ENCODE data around the gene TLNRD1. TPM values are rescaled to one million over a fixed set of nuclear protein-coding genes. Genes with fewer than 3 reads are reported as not detected.

Gene TLNRD1
- total RNA-seq, 1 donor from 2014 or later: 27.8 TPM

DNA sequence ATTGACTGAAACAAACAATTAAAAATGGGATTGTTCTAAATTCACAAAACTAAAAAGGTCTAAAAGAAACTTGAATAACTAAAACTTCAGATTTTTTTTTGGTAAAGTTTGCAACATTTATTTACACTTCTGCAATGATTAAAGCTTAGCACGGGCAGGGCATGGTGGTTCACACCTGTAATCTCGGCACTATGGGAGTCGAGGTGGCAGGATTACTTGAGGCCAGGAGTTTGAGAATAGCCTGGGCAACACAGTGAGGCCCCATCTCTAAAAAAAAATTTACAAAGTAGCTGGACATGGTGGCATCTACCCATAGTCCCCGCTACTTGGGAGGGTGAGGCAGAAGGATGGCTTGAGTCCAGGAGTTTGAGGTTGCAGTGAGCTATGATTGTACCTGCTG lies 31.6 kb downstream of the TLNRD1 start:
- ATAC-seq (no peak), DNase-seq (no peak)
- Histone ChIP-seq H3K36me3 (no peaks in the 10 kb centered on the region), H3K27ac (no peak overlapping the region), H3K4me1 (peaks cover 11% of the 10 kb centered on the region), H3K9me3 (no peaks in the 10 kb centered on the region), H3K4me3 (no peak overlapping the region), H3K27me3 (no peaks in the 10 kb centered on the region)
- intact Hi-C loops (cut with DNase I): no loop called here
- TF ChIP-seq, protein P1, sequence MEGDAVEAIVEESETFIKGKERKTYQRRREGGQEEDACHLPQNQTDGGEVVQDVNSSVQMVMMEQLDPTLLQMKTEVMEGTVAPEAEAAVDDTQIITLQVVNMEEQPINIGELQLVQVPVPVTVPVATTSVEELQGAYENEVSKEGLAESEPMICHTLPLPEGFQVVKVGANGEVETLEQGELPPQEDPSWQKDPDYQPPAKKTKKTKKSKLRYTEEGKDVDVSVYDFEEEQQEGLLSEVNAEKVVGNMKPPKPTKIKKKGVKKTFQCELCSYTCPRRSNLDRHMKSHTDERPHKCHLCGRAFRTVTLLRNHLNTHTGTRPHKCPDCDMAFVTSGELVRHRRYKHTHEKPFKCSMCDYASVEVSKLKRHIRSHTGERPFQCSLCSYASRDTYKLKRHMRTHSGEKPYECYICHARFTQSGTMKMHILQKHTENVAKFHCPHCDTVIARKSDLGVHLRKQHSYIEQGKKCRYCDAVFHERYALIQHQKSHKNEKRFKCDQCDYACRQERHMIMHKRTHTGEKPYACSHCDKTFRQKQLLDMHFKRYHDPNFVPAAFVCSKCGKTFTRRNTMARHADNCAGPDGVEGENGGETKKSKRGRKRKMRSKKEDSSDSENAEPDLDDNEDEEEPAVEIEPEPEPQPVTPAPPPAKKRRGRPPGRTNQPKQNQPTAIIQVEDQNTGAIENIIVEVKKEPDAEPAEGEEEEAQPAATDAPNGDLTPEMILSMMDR (IDR thresholded peaks at IDR 0.05): no peak

DNA sequence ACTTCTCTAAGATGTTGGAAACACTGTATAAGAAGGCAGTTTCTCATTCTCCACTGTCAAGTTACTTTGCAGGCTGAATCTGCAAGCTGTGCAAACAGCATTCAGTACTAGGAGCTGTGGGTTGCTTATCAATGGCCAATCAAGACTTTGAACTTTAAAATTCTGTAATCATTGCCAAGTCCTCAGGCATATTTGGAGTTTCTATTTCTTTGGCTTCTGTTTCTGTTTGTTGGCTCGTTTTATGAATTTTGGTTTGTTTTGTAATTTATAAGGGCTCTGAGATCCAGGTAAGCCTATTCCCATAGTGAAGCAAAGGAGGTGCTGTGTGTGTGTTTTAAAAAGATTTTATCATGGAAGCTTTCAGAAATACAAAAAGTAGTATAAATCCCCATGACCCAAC lies 32.1 kb downstream of the TLNRD1 start:
- TF ChIP-seq, protein P1 (IDR thresholded peaks at IDR 0.05): no peak
- DNase-seq (no peak), ATAC-seq (no peak)
- peaks cover 11% of the 10 kb centered on the region for H3K4me1 ChIP-seq
- H3K27ac ChIP-seq: no peak overlapping the region
- no peaks in the 10 kb centered on the region for H3K9me3 ChIP-seq
- no peak overlapping the region for H3K4me3 ChIP-seq
- no peaks in the 10 kb centered on the region for H3K27me3 ChIP-seq
- intact Hi-C loops (cut with DNase I): no loop called here
- no peaks in the 10 kb centered on the region for H3K36me3 ChIP-seq

DNA sequence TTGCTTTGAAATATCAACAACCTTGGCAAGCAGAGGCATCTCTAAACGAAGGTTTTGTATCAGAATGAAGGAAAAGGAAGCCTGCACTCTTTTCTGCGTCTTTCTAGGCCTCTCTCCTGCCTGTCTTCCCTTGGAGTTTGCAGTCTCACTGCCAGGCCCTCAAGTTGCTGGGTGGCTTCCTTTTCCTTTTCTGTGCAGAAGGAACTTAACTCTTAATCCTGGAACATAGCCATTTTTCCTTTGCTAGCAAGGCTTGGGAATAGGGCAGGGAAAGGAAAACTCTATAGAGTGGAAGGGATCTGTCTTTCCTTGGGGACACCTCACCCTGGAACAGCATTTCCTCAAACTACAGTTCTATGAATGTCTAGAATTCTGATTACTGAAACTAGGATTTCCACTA lies 32.8 kb downstream of the TLNRD1 start:
- ATAC-seq (no peak), DNase-seq (no peak)
- no peak overlapping the region for H3K27ac ChIP-seq
- no peaks in the 10 kb centered on the region for H3K27me3 ChIP-seq
- intact Hi-C loops (cut with DNase I): no loop called here
- no peak overlapping the region for H3K4me3 ChIP-seq
- peaks cover 13% of the 10 kb centered on the region for H3K4me1 ChIP-seq
- TF ChIP-seq, protein P1 (IDR thresholded peaks at IDR 0.05): no peak
- no peaks in the 10 kb centered on the region for H3K9me3 ChIP-seq
- no peaks in the 10 kb centered on the region for H3K36me3 ChIP-seq

DNA sequence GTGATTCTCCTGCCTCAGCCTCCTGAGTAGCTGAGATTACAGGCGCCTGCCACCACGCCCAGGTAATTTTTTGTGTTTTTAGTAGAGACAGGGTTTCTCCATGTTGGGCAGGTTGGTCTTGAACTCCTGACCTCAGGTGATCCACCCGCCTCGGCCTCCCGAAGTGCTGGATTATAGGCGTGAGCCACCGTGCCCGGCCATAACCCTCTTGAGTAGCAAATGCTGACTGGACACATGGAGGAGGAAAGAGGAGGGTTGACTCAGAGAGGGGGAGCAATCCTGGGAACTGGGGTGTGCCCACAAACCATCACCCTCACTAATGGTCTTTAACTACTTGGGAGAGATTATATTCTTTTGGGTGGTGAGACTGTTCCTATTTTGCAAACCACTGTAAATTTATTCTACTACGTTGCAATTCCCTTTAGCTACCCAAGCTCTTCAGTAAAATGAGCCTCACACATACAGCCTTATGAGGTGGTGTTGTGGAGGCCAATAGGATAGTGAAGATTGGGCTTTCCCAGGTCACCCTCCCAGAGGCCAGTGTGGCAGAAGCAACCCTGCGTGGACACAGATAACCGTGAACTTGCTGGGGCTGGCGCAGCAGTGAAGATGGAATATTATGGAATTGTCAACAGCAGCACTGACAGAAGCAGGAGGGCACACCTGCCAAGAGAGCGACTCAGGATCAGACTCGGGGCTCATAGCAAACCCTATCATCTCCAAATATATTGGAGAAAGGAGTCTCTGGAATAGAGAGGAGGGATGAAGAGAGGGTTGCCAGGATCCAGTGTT lies 37.4 kb downstream of the TLNRD1 start:
- Histone ChIP-seq H3K4me3 (no peak overlapping the region), H3K27me3 (no peaks in the 10 kb centered on the region), H3K9me3 (no peaks in the 10 kb centered on the region), H3K27ac (peak overlapping the region; percentile 25), H3K36me3 (no peaks in the 10 kb centered on the region), H3K4me1 (peaks cover 17% of the 10 kb centered on the region)
- ATAC-seq (no peak), DNase-seq (no peak)
- intact Hi-C loops (cut with DNase I): no loop called here
- TF ChIP-seq, protein P1 (IDR thresholded peaks at IDR 0.05): no peak

DNA sequence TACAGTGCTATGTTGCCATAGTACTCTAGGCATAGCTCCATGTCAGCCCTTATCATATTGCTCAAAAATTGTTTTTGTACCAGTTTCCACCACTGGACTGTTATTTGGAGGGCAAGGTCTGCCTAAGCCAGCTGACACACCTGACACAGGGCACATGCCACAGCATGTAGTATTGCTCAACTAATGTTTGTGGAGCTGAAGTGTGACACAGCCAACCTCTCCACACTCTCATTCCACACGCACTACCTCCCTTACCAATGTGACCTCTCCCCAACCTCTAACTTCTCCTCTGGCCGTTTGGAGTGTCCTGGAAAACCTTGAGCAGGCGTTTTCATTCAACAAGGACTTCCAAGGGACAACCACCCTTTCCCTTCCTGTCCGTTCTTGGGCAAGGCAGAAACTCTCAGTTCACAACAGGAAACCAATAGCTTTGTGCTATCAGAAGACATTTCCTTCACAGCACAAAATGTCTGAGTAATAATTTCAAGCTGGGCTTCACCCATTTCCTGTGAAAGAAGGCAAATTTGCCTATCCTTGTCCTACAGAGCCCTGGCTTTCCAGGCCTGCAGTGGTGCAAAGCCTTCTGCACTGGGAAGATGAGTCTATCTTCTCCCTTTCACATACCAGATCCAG lies 38.4 kb downstream of the TLNRD1 start:
- no peaks in the 10 kb centered on the region for H3K27me3 ChIP-seq
- intact Hi-C loops (cut with DNase I): no loop called here
- no peaks in the 10 kb centered on the region for H3K36me3 ChIP-seq
- ATAC-seq (peak; percentile 90), DNase-seq (no peak)
- TF ChIP-seq, protein P1 (IDR thresholded peaks at IDR 0.05): no peak
- peak overlapping the region; percentile 25 for H3K27ac ChIP-seq
- H3K9me3 ChIP-seq: no peaks in the 10 kb centered on the region
- H3K4me3 ChIP-seq: no peak overlapping the region
- H3K4me1 ChIP-seq: peaks cover 17% of the 10 kb centered on the region
